H9 (cell line): ENCODE results near the gene S100B. TPM values are rescaled to one million over a fixed set of nuclear protein-coding genes. Genes with fewer than 3 reads are reported as not detected.

ENCODE experiments used
- DNase-seq: peaks from one replicate; pipeline ENCODE4 v3.0.0-alpha.2; 2017
- H2AFZ ChIP-seq: one replicate; pipeline ENCODE4 v1.6.1; 2013; ENCODE audit warnings: mild to moderate bottlenecking, low read length, control low read depth, moderate library complexity
- H2AK5ac ChIP-seq: 2 replicates; pipeline ENCODE4 v1.6.1; 2013; ENCODE audit warnings: low read length, control low read depth, mixed read lengths; ENCODE audit not compliant: insufficient read length
- H2BK120ac ChIP-seq: one replicate; pipeline ENCODE4 v1.6.1; 2013; ENCODE audit warnings: low read depth, mild to moderate bottlenecking, low read length, control low read depth, inconsistent platforms; ENCODE audit not compliant: poor library complexity, severe bottlenecking
- H2BK12ac ChIP-seq: 2 replicates; pipeline ENCODE4 v1.6.1; 2013; ENCODE audit warnings: low read length, control low read depth, mixed read lengths, low read depth; ENCODE audit not compliant: insufficient read length
- H2BK15ac ChIP-seq: 2 replicates; pipeline ENCODE4 v1.6.1; 2013; ENCODE audit warnings: low read depth, low read length, control low read depth
- H2BK20ac ChIP-seq: one replicate; pipeline ENCODE4 v1.6.1; 2013; ENCODE audit warnings: low read depth, mild to moderate bottlenecking, low read length, control low read depth, inconsistent platforms; ENCODE audit not compliant: poor library complexity, severe bottlenecking
- H2BK5ac ChIP-seq: 2 replicates; pipeline ENCODE4 v1.6.1; 2013; ENCODE audit warnings: low read length, control low read depth, mixed read lengths; ENCODE audit not compliant: insufficient read length
- H3K14ac ChIP-seq: 2 replicates; pipeline ENCODE4 v1.6.1; 2013; ENCODE audit warnings: low read length, control low read depth; ENCODE audit not compliant: insufficient read depth
- H3K18ac ChIP-seq: 2 replicates; pipeline ENCODE4 v1.6.1; 2013; ENCODE audit warnings: low read depth, mild to moderate bottlenecking, mixed read lengths, low read length, control low read depth; ENCODE audit not compliant: insufficient read length
- H3K23ac ChIP-seq: 2 replicates; pipeline ENCODE4 v1.6.1; 2013; ENCODE audit warnings: low read length, control low read depth, mixed read lengths, low read depth; ENCODE audit not compliant: insufficient read length
- H3K23me2 ChIP-seq: 2 replicates; pipeline ENCODE4 v1.6.1; 2013; ENCODE audit warnings: low read depth, mild to moderate bottlenecking, mixed read lengths, low read length, control low read depth; ENCODE audit not compliant: insufficient read length, poor library complexity, severe bottlenecking
- H3K27ac ChIP-seq: 2 replicates; pipeline ENCODE4 v1.5.1; 2013; ENCODE audit warnings: low read length, control low read depth, mixed read lengths, low read depth; ENCODE audit not compliant: insufficient read length
- H3K27me3 ChIP-seq: 2 replicates; pipeline ENCODE4 v1.6.1; 2013; ENCODE audit warnings: low read length, control low read depth, inconsistent platforms; ENCODE audit not compliant: insufficient read depth
- H3K4ac ChIP-seq: 2 replicates; pipeline ENCODE4 v1.6.1; 2013; ENCODE audit warnings: low read depth, mild to moderate bottlenecking, control low read depth, inconsistent platforms, low read length, moderate library complexity
- H3K4me1 ChIP-seq: 2 replicates; pipeline ENCODE4 v1.6.1; 2013; ENCODE audit warnings: low read length, control low read depth, inconsistent platforms; ENCODE audit not compliant: insufficient read depth
- H3K4me2 ChIP-seq: 2 replicates; pipeline ENCODE4 v1.6.1; 2013; ENCODE audit warnings: low read length, control low read depth, mixed read lengths; ENCODE audit not compliant: insufficient read length, insufficient read depth
- H3K56ac ChIP-seq: 2 replicates; pipeline ENCODE4 v1.6.1; 2013; ENCODE audit warnings: low read depth, mild to moderate bottlenecking, mixed read lengths, low read length, control low read depth; ENCODE audit not compliant: insufficient read length
- H3K79me1 ChIP-seq: 2 replicates; pipeline ENCODE4 v1.6.1; 2013; ENCODE audit warnings: low read depth, mild to moderate bottlenecking, moderate library complexity, low read length, control low read depth, inconsistent platforms; ENCODE audit not compliant: insufficient read depth, poor library complexity, severe bottlenecking
- H3K79me2 ChIP-seq: 2 replicates; pipeline ENCODE4 v1.6.1; 2013; ENCODE audit warnings: low read length, control low read depth, inconsistent platforms; ENCODE audit not compliant: insufficient read depth
- H3K9ac ChIP-seq: 2 replicates; pipeline ENCODE4 v1.6.1; 2013; ENCODE audit warnings: low read length, control low read depth, mixed read lengths; ENCODE audit not compliant: insufficient read length; ENCODE audit errors: extremely low read depth
- H3K9me3 ChIP-seq: one replicate; pipeline ENCODE4 v1.6.1; 2013; ENCODE audit warnings: low read depth, low read length, inconsistent platforms; ENCODE audit not compliant: control insufficient read depth
- H3T11ph ChIP-seq: one replicate; pipeline ENCODE4 v1.6.1; 2013; ENCODE audit warnings: mild to moderate bottlenecking, low read length, control low read depth, inconsistent platforms
- H4K20me1 ChIP-seq: one replicate; pipeline ENCODE4 v1.6.1; 2013; ENCODE audit not compliant: control insufficient read depth, insufficient read length, insufficient read depth
- H4K5ac ChIP-seq: 2 replicates; pipeline ENCODE4 v1.6.1; 2013; ENCODE audit warnings: low read depth, mild to moderate bottlenecking, mixed read lengths, low read length, control low read depth; ENCODE audit not compliant: insufficient read length
- H4K8ac ChIP-seq: replicated peaks from 2 replicates; pipeline ENCODE4 v1.6.1; 2013; ENCODE audit warnings: low read length, control low read depth, mixed read lengths, low read depth; ENCODE audit not compliant: insufficient read length
- H4K91ac ChIP-seq: 2 replicates; pipeline ENCODE4 v1.6.1; 2013; ENCODE audit warnings: low read depth, mild to moderate bottlenecking, moderate library complexity, mixed read lengths, low read length, control low read depth; ENCODE audit not compliant: insufficient read length
- H3K27ac Mint-ChIP-seq, 3 experiments: 2 replicates in 2 of 3; 3 replicates in 1 of 3; pipeline ENCODE4 v1.8.0; 2020 to 2021; ENCODE audit warnings: mixed read lengths in 3 of 3, mild to moderate bottlenecking in 1 of 3, moderate library complexity in 1 of 3
- H3K27me3 Mint-ChIP-seq: 2 replicates; pipeline ENCODE4 v1.8.0; 2021; ENCODE audit warnings: low read depth, mild to moderate bottlenecking, moderate library complexity, mixed read lengths
- H3K36me3 Mint-ChIP-seq, 3 experiments: 2 replicates in 2 of 3; 3 replicates in 1 of 3; pipeline ENCODE4 v1.8.0; 2020 to 2021; ENCODE audit warnings: low read depth in 3 of 3, mixed read lengths in 3 of 3; ENCODE audit not compliant: insufficient read depth in 1 of 3
- H3K4me1 Mint-ChIP-seq, 2 experiments: 2 replicates each; pipeline ENCODE4 v1.8.0; 2020; ENCODE audit warnings: mixed read lengths in 2 of 2
- H3K4me3 Mint-ChIP-seq, 2 experiments: 2 replicates in 1 of 2; 3 replicates in 1 of 2; pipeline ENCODE4 v1.8.0; 2020 to 2021; ENCODE audit warnings: mild to moderate bottlenecking in 2 of 2, mixed read lengths in 2 of 2, moderate library complexity in 1 of 2
- H3K9me3 Mint-ChIP-seq, 2 experiments: 2 replicates in 1 of 2; 3 replicates in 1 of 2; pipeline ENCODE4 v1.8.0; 2020; ENCODE audit warnings: mild to moderate bottlenecking in 2 of 2, mixed read lengths in 2 of 2, moderate library complexity in 1 of 2
- WGBS: extraction: QIAGEN DNeasy Blood & Tissue Kit; methylation state at CpG from one replicate; pipeline ENCODE4 v1.1.7; 2013; ENCODE audit warnings: missing lambda C conversion rate, low lambda C conversion rate, mixed read lengths; ENCODE audit not compliant: insufficient read length; ENCODE audit errors: extremely low coverage; 5-methylcytosine and 5-hydroxymethylcytosine counted together
- total RNA-seq: library from RNA; stranded (reverse); gene quantifications from 2 replicates; pipeline ENCODE4 v1.2.1, GENCODE V29; 2021
- TF ChIP-seq, protein P1 (sequence below): fragments of 200-600 bp; sonication (generic); conservative IDR thresholded peaks from 3 replicates; pipeline ENCODE4 v1.8.0; 2021; ENCODE audit warnings: antibody characterized with exemption, mild to moderate bottlenecking

S100B gene
- total RNA-seq, 1 experiment from 2014 or later = 0.26 TPM

DNA sequence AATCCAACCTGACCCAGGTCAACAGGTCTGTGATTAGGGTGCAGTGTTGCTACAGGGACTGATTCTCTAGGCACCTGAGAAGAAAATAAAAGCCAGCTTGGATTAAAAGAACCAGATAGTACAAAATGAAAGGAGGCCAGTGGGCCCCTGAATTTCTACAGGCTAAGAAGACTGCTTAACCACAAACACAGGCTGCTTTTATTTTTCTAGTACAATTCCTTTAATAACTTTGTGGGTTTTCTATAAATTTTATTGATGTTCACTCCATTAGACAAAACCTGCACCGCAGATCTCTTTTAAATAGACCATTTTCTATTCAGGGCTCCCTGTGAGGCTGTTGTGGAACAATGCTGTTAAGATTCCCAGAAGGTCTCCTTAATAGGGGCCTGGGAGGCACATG is 20.9 kb upstream of the S100B start:
- H3K23ac ChIP-seq = no peak overlapping the region
- WGBS = no CpG with 5 or more reads among the region's 1 CpG
- no peaks in the 10 kb centered on the region for H3K23me2 ChIP-seq
- Mint-ChIP-seq H3K4me3 (no peak overlapping the region), H3K4me1 (peaks cover 16 to 19% of the 10 kb centered on the region in 2 experiments), H3K36me3 (peaks cover 6 to 18% (median 11%) of the 10 kb centered on the region in 3 experiments), H3K27me3 (peaks cover 5% of the 10 kb centered on the region), H3K9me3 (peaks cover 16 to 21% of the 10 kb centered on the region in 2 experiments), H3K27ac (no peak overlapping the region)
- no peaks in the 10 kb centered on the region for H3K4me1 ChIP-seq
- no peak overlapping the region for H3K56ac ChIP-seq
- H2AK5ac ChIP-seq = no peak overlapping the region
- H4K5ac ChIP-seq = no peak overlapping the region
- no peak for DNase-seq
- H4K20me1 ChIP-seq = no peaks in the 10 kb centered on the region
- no peak overlapping the region for H3K27ac ChIP-seq
- no peaks in the 10 kb centered on the region for H3K27me3 ChIP-seq
- no peak overlapping the region for H2BK120ac ChIP-seq
- H2BK12ac ChIP-seq = no peak overlapping the region
- no peak overlapping the region for H3K4me2 ChIP-seq
- TF ChIP-seq, protein P1, sequence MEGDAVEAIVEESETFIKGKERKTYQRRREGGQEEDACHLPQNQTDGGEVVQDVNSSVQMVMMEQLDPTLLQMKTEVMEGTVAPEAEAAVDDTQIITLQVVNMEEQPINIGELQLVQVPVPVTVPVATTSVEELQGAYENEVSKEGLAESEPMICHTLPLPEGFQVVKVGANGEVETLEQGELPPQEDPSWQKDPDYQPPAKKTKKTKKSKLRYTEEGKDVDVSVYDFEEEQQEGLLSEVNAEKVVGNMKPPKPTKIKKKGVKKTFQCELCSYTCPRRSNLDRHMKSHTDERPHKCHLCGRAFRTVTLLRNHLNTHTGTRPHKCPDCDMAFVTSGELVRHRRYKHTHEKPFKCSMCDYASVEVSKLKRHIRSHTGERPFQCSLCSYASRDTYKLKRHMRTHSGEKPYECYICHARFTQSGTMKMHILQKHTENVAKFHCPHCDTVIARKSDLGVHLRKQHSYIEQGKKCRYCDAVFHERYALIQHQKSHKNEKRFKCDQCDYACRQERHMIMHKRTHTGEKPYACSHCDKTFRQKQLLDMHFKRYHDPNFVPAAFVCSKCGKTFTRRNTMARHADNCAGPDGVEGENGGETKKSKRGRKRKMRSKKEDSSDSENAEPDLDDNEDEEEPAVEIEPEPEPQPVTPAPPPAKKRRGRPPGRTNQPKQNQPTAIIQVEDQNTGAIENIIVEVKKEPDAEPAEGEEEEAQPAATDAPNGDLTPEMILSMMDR = no peak
- no peak overlapping the region for H2BK20ac ChIP-seq
- H3K18ac ChIP-seq = no peak overlapping the region
- no peak overlapping the region for H2BK15ac ChIP-seq
- no peak overlapping the region for H4K8ac ChIP-seq
- H3K9ac ChIP-seq = no peak overlapping the region
- no peak overlapping the region for H3K14ac ChIP-seq
- no peak overlapping the region for H3K4ac ChIP-seq
- no peaks in the 10 kb centered on the region for H3K79me1 ChIP-seq
- H3K9me3 ChIP-seq = peaks cover 7% of the 10 kb centered on the region
- H4K91ac ChIP-seq = no peak overlapping the region
- no peak overlapping the region for H3T11ph ChIP-seq
- no peak overlapping the region for H2AFZ ChIP-seq
- H3K79me2 ChIP-seq = no peaks in the 10 kb centered on the region
- no peak overlapping the region for H2BK5ac ChIP-seq
